GM18873 (cell line): ENCODE results near the gene PTPRE.

ENCODE experiments used
- ATAC-seq: cut with Tn5 transposase; IDR thresholded peaks from one replicate; pipeline ENCODE4 v1.9.1; 2021; ENCODE audit warnings: mild to moderate bottlenecking, moderate library complexity, moderate number of reproducible peaks; ENCODE audit not compliant: unreplicated experiment, low FRiP score

Gene PTPRE

GRCh38 chr10:127905848-127906261 lies 1.0 kb upstream of the PTPRE start:
- no peak for ATAC-seq

- no peak for ATAC-seq
Measured at GRCh38 chr10:127907411-127908105, 655 bp downstream of the PTPRE start.

DNA sequence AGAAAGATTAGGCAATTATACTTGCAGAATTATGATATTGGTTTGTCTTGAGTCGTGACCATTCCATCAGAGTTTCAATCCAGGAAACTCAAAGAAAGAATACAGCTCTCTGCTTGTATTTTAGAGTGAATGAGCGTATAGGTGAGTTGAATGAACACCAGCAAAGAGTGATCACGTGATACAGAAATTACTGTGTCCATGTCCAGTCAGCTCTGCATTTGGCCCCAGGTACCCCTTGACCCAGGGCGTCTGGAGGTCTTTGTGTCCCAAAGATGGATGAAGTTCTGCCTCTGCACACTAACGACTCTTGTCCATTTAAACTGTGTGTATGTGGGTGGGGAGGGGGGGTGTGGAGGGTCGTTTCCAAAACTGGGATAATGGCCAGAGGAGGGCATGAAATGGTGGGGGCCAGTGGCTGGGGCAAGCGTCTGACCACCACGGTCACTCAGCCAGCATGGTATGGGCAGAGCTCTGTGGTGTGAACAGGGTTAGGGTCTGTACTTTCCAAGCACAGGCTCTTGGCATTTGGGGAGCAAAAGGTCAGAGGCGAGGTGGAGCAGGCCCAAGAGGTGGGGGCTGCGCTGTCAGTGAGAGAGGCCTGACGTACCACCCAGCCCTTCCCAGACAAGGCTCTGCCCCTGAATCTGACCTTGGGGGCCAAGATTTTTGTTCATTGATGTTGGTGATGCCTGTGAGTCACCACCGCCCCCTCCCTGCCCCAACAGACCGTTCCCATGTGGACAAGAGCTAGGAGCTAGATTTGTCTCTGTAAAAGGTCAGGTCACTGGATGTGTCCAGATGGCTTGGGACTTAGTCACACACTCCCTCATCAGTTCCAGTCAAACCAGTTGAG lies 1.4 kb downstream of the PTPRE start:
- ATAC-seq = no peak

DNA sequence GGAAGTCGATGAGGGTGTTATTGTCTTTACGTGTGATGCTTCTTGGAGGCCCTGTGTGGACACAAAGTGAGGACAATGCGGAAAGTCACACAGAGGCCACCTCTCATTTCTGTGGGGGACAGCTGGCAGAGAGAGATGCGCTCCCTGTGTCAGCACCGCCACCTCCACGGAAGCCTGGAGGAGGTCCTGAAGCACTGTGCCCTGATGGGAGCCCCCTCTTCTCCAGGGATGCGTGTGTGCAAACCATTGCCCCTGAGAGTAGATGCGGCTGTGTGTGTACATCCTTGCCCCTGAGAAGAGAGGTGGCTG lies 2.0 kb downstream of the PTPRE start:
- ATAC-seq = no peak

GRCh38 chr10:127909716-127910463 lies 3.0 kb downstream of the PTPRE start:
- ATAC-seq = no peak

DNA sequence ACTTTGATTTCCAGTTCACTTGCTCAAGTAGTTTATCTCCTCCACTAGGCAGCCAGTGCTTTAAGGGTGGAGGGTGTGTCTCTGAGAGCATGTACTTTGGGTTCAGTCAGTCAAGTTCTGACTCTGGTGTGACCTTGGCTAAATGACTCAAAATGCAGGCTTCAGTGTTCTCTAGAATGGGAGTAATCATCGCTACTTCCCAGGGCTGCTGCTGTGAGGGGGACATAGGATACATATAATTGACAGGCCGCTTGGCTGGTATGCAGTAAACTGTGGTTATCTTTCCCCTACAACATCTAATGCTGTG lies 3.5 kb downstream of the PTPRE start:
- ATAC-seq = no peak

DNA sequence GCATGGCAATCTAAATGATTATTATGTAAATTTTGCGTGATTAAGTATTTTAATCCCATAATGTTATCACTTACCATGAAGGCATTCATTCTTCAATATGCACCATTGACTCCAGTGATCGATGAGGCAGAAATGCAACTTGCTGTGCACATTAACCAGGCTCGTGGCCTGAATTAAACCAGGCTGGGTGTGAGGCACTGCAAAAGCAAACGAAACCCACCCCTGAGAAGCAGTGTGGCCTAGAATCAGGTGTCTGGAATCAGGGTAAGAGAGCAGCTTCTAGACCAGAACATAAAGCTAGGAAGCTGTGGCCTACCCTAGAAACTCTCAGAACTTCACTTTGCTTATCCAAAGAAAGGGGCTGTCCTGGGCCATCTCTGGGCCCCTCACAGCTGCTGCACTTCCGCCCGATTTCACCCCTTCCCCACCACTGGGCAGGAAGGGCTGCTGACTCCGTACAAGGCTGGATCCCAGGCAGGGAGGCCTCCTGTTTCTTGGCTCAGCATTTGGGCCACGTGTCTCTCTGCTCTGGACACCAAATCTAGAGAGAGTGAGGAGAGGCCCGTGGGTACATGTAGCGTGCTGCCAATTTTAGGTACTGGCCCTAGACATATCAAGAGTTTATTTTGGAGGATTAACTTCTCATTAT lies 4.4 kb downstream of the PTPRE start:
- ATAC-seq = no peak

- no peak for ATAC-seq
Measured at GRCh38 chr10:127911867-127912257, 5.0 kb downstream of the PTPRE start.

- no peak for ATAC-seq
Measured at GRCh38 chr10:127912607-127913367, 5.9 kb downstream of the PTPRE start.

DNA sequence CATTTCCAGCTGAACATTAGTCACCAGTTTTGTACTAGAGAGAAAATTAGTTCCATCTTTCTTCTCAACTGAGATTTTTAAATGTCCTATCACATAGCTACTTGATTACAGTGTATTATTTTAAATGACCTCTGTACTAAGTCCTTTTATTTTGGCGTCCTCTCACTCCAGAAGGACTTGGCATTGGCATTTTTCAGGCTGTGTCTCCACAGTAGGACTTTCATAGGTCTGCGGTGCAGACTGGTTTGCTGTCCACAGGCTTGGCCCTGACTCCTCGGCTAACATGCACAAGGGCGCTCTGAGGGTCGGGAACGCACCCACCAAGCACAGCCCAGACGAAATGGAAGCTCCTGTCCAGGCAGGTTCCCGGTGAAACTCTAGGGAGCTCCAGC lies 6.5 kb downstream of the PTPRE start:
- no peak for ATAC-seq

- ATAC-seq = no peak
Measured at GRCh38 chr10:127915324-127915723, 8.4 kb downstream of the PTPRE start.

GRCh38 chr10:127916826-127917225 lies 9.9 kb downstream of the PTPRE start:
- ATAC-seq = no peak

DNA sequence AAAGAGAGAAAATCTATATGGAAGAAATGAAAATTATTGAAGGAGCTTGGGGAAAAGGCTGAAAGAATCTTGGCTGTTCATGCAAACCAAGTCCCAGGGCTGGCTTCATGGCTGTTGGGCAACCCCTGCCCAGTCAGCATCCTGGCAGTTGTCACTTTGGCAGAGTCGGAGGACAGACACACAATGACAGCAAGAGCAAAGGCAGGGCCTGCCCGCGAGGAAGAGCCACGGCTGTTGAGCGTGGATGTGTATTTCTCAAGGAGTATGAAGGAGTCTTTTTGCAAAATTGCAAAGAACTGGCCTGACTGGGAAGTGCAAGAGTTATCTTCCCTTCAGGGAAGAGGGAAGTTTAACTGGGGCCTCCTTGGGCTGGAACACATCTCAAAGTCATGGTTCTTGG lies 11.7 kb downstream of the PTPRE start:
- ATAC-seq = no peak

DNA sequence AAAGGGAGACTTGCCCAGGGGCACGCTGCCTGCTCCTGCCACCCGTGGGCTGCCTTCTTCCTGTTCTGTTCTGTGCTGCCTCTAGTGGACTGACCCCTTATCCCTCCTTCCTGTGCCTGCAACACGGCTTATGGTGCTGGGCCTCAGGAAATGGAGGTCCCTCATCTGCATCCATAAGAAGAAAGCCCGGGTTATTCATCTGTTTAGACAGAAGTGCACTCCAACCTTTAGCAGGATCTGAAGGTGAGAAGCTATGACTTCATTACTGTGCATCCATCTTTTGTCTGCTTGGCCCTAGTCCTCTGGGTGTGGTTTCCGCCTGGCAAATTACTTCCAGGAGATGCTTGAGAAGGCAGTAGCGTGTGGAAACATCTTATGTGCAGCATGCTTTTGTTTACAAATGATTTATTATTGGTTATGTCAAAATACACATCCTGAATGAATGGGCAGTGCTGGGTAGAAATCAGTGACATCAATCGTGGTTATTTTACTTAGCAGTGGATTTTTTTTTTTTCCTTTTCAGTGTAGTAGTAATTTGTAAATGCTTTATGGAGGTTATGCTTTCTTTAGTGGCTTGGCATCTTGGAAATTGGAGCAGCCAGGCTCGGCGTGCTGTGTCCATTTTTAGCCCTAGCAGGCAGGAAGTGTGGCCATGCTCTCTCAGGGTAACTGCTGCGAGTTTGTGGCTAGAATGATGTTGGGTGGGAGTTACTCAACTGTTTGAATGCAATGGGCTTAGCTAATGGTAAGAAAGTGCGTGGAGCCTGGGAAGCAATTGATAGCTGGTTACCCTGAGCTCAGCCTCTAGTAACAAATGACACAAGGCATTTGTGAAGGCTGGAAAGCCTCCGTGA lies 12.7 kb downstream of the PTPRE start:
- no peak for ATAC-seq

DNA sequence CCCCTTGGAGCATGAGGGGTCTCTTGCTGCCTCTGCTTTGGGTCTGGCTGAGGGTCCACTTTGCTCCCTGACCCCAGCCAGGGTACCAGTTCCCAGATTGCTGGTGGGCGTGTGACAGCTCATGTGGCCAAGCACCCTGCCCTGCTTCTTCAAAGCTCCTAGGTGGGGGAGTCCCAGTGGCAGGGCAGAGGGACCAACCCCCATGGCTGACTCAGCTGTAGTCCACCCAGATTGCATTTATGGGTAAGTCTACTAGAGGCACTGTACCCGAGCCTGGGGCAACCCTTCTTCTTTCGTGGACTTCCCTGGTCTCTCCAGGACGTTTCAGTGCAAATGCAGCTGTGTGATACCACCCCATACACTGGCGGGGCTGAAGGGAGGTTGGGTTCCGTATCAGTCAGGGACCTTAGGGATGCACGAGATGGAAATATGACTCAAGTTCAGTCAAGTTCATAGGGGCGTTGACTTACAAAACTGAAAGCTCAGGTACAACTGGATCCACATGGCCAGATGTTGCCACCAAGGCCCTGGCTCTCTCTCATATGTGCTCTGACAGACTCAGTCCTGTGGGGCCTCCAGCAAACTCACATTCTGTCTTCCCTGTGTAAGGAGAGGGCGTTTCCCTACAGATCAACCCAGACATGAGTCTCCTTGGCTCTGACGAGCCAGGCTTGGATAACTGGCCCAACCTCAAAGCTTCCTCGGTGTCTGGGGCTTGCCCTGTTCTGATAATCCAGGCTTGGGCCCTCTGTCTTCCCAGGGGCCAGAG lies 13.6 kb downstream of the PTPRE start:
- ATAC-seq = no peak

DNA sequence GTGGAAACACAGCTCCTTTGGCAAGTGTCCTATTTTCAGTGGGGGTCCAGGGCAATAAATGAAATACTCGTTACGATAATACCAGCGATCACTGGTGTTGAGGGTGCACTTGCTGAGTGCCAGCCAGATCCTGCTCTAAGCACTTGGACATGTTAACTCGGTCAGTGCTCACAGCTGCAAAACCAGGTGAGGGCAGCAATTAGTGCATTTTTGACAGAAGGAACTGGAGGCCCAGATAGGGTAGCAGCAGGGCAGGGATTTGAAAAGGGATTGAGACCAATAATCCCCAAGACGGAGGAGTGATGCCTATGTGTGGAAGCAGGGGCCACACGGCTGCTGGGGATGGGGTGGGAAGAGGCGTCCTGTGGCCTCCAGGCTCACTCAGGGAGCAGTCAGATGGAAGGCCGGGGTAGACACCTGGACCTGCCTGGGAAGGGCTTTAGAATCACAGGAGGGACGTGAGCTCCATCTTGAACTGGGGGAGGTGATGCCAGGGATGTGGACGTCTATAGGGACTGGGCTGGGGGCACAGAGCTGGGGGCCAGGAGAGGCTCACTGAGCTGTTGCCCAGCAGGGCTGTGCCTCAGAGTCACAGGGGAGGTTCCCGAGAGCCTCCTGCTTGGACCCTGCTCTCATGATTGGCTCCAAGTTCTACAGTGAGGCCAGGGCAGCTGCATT lies 14.3 kb downstream of the PTPRE start:
- no peak for ATAC-seq

- no peak for ATAC-seq
Measured at GRCh38 chr10:127921753-127922145, 14.8 kb downstream of the PTPRE start.

DNA sequence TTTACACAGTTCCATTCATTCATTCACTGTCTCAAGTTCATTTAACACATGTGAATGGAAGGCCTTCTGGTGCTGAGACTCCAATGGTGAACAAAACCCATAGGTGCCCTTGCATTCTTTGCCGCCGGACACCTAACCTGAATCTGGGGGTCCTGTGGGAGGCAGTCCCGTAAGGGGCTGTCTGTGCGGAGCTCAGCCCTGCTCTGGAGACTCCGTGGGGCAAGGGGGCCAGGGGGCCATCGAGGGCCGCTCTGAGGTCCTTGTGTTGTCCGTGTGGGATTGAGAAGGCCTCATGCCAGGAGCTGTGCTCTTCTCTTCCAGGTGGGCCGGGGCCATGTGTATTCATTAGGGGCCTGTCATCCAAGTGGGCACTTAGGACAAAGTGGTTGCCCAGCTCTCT lies 15.3 kb downstream of the PTPRE start:
- no peak for ATAC-seq
